Measurements from ENCODE around the gene SERPINC1.
"Not testable (repeated sequence)": the region's sequence is repeated elsewhere in the genome, so short reads cannot be mapped to it uniquely, and the experiment has no call there.

The SERPINC1 gene

DNA sequence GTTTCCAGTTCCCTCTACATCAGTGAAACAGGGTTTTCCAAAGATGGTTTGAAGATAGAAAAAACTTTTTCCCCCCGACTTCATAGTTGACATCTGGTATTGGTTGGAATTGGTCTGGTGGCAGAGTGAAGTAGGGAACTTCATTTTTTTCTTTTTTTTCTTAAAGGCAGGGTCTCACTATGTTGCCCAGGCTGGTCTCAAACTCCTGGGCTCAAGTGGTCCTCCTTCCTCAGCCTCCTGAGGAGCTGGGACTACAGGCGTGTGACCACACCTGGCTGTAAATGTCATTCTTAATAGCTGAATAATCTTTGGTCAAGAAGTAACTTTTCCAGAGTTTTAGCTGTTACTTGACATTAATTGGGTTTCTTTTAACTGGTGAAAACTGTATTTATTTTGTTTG lies 27.2 kb downstream of the SERPINC1 start:
- no peak for TF ChIP-seq CTCF (conservative IDR thresholded peaks at IDR 0.05)
- H3K27ac ChIP-seq, result no peak overlapping the region

- no peak for TF ChIP-seq CTCF (conservative IDR thresholded peaks at IDR 0.05)
- no peak overlapping the region for H3K27ac ChIP-seq
Observed at GRCh38 chr1:173888749-173889148, 28.4 kb downstream of the SERPINC1 start.

GRCh38 chr1:173887627-173888026 lies 29.5 kb downstream of the SERPINC1 start:
- H3K27ac ChIP-seq, result no peak overlapping the region
- no peak for TF ChIP-seq CTCF (conservative IDR thresholded peaks at IDR 0.05)

GRCh38 chr1:173886746-173887611 lies 30.1 kb downstream of the SERPINC1 start:
- H3K27ac ChIP-seq, result no peak overlapping the region
- TF ChIP-seq CTCF (conservative IDR thresholded peaks at IDR 0.05), result no peak

DNA sequence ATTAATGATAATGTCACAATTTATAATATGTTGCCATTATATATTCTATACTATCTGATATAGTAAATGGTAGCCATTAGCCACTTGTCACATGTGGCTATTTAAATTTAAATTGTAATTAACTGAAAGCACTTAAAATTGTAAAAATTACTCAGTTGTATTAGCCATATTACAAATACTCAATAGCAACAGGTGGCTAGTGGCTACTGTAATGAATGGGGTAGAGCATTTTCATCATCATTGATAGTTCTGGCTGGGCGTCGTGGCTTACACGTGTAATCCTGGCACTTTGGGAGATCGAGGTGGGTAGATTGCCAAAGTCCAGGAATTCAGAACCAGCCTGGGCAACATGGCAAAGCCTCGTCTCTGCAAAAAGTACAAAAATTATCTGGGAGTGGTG lies 32.4 kb downstream of the SERPINC1 start:
- H3K27ac ChIP-seq, result no peak overlapping the region
- no peak for TF ChIP-seq CTCF (conservative IDR thresholded peaks at IDR 0.05)

GRCh38 chr1:173881117-173881516 lies 36.0 kb downstream of the SERPINC1 start:
- not testable (repeated sequence) for H3K27ac ChIP-seq

DNA sequence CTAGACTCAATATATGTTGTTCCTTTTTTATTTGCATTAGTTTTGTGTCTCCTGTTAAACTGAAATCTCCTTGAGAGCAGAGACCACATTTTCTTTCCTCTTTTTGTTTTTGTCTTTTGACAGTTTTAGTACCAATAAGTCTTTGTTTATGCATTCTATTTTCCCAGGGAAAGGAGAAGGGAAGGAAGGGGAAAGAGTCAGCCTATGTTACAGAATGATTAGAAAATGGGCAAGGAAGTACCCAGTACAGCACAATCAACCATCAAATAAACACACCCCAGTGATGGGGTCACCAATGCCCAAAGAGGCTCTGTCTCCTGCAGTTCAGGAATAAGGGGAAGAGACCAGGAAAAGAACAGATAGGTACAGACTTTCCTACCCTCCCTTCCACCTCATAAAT lies 38.9 kb downstream of the SERPINC1 start:
- H3K27ac ChIP-seq, result no peak overlapping the region
- TF ChIP-seq CTCF (conservative IDR thresholded peaks at IDR 0.05), result no peak

- TF ChIP-seq CTCF (conservative IDR thresholded peaks at IDR 0.05), result no peak
- H3K27ac ChIP-seq, result no peak overlapping the region
Observed at GRCh38 chr1:173876732-173877131, 40.4 kb downstream of the SERPINC1 start.
